Osteoblast (primary cell): ENCODE data around the gene USP3. TPM values are rescaled to one million over a fixed set of nuclear protein-coding genes. Genes with fewer than 3 reads are reported as not detected.

Experiments
- DNase-seq: peaks from one replicate; pipeline ENCODE4 v3.0.0; 2011; ENCODE audit warnings: low spot score, mixed read lengths; ENCODE audit not compliant: insufficient read length; ENCODE audit errors: missing footprints
- H2AFZ ChIP-seq: 2 replicates; pipeline ENCODE4 v1.6.0; 2011; ENCODE audit warnings: mild to moderate bottlenecking, low read length
- H3K27ac ChIP-seq: 2 replicates; pipeline ENCODE4 v1.5.1; 2011; ENCODE audit warnings: mild to moderate bottlenecking, low read depth, low read length, moderate library complexity
- H3K27me3 ChIP-seq: 2 replicates; pipeline ENCODE4 v1.6.0; 2012; ENCODE audit warnings: mild to moderate bottlenecking, control low read depth, inconsistent platforms, low read length, moderate library complexity; ENCODE audit not compliant: insufficient read depth
- H3K36me3 ChIP-seq: 2 replicates; pipeline ENCODE4 v1.5.1; 2011; ENCODE audit warnings: mild to moderate bottlenecking, low read length, control low read depth, moderate library complexity; ENCODE audit not compliant: insufficient read depth
- H3K4me1 ChIP-seq: 2 replicates; pipeline ENCODE4 v1.5.1; 2011; ENCODE audit warnings: mild to moderate bottlenecking, low read length, control low read depth, moderate library complexity; ENCODE audit not compliant: insufficient read depth
- H3K4me2 ChIP-seq: 2 replicates; pipeline ENCODE4 v1.6.0; 2011; ENCODE audit warnings: mild to moderate bottlenecking, low read length; ENCODE audit not compliant: insufficient read depth
- H3K4me3 ChIP-seq: fragments of 200-600 bp; sonication (generic); 3 replicates; pipeline ENCODE4 v1.5.1; 2012; ENCODE audit warnings: mild to moderate bottlenecking, low read length, inconsistent platforms; ENCODE audit not compliant: insufficient read depth
- H3K79me2 ChIP-seq: 2 replicates; pipeline ENCODE4 v1.6.0; 2012; ENCODE audit warnings: mild to moderate bottlenecking, low read length, control low read depth, inconsistent platforms; ENCODE audit not compliant: insufficient read depth
- H3K9me3 ChIP-seq: 2 replicates; pipeline ENCODE4 v1.5.1; 2011; ENCODE audit warnings: low read depth, low read length, control low read depth
- H4K20me1 ChIP-seq: 2 replicates; pipeline ENCODE4 v1.6.0; 2012; ENCODE audit warnings: mild to moderate bottlenecking, low read length, control low read depth; ENCODE audit not compliant: insufficient read depth
- total RNA-seq: library from RNA; depleted of rRNA; stranded (reverse); fragments of >200 nt; gene quantifications from 2 replicates; pipeline ENCODE4 v1.2.3, GENCODE V29; 2012
- TF ChIP-seq, protein P1 (sequence below): IDR thresholded peaks from 2 replicates; pipeline ENCODE4 v1.5.1; 2011; ENCODE audit warnings: mild to moderate bottlenecking, low read depth, low read length, moderate library complexity; ENCODE audit errors: extremely low read depth

USP3 gene
- total RNA-seq, 1 donor: 60.1 TPM

DNA sequence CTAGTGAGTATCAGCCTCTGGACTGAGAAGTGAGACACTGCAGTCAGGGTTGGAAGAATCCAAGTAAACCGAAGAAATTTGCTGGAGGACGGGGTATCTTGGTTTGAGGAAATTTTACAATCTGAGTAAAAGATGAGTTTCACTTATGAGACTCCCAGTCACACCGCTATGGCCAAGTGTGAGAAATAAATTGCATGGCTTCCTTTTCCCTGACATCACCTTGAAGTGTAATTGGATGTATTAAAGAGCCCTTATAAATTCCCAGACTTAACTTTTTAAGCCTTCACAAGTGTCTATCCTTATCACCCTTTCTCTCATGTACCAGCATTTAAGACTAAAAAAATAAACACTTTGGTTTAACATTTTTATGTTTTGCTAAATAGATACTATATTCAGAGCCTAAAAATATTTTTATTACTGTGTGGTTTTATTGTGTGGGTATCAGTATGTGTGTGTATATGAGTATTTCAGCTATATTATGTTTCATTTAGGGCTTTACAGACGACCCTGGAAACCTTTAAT, 23.8 kb downstream of the USP3 start:
- H3K79me2 ChIP-seq: peaks cover 98% of the 10 kb centered on the region
- no peaks in the 10 kb centered on the region for H3K36me3 ChIP-seq
- peaks cover 13% of the 10 kb centered on the region for H3K4me1 ChIP-seq
- H4K20me1 ChIP-seq: peaks cover 49% of the 10 kb centered on the region
- no peaks in the 10 kb centered on the region for H3K9me3 ChIP-seq
- no peak overlapping the region for H3K27ac ChIP-seq
- no peak overlapping the region for H3K4me3 ChIP-seq
- no peak for DNase-seq
- no peak overlapping the region for H3K4me2 ChIP-seq
- no peaks in the 10 kb centered on the region for H3K27me3 ChIP-seq
- no peak overlapping the region for H2AFZ ChIP-seq
- TF ChIP-seq, protein P1, sequence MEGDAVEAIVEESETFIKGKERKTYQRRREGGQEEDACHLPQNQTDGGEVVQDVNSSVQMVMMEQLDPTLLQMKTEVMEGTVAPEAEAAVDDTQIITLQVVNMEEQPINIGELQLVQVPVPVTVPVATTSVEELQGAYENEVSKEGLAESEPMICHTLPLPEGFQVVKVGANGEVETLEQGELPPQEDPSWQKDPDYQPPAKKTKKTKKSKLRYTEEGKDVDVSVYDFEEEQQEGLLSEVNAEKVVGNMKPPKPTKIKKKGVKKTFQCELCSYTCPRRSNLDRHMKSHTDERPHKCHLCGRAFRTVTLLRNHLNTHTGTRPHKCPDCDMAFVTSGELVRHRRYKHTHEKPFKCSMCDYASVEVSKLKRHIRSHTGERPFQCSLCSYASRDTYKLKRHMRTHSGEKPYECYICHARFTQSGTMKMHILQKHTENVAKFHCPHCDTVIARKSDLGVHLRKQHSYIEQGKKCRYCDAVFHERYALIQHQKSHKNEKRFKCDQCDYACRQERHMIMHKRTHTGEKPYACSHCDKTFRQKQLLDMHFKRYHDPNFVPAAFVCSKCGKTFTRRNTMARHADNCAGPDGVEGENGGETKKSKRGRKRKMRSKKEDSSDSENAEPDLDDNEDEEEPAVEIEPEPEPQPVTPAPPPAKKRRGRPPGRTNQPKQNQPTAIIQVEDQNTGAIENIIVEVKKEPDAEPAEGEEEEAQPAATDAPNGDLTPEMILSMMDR: no peak

DNA sequence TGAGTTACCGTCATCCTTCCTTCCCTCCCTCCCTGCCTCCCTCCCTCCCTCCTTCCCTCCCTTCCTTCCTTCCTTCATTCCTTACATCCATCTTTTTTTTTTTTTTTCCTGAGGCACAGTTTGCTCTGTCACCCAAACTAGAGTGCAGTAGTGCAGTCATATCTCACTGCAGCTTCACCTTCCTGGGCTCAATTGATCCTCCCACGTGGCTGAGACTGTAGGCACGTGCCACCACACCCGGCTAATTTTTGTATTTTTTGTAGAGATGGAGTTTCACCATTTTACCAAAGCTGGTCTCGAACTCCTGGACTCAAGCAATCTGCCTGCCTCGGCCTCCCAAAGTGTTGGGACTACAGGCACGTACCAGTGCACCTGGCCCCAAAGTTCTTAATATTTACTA, 25.8 kb downstream of the USP3 start:
- H3K27me3 ChIP-seq: no peaks in the 10 kb centered on the region
- no peaks in the 10 kb centered on the region for H3K9me3 ChIP-seq
- H3K36me3 ChIP-seq: no peaks in the 10 kb centered on the region
- TF ChIP-seq, protein P1: no peak
- no peak overlapping the region for H3K27ac ChIP-seq
- no peak overlapping the region for H3K4me2 ChIP-seq
- no peak overlapping the region for H3K4me3 ChIP-seq
- H2AFZ ChIP-seq: no peak overlapping the region
- H3K4me1 ChIP-seq: peaks cover 7% of the 10 kb centered on the region
- H3K79me2 ChIP-seq: peaks cover 97% of the 10 kb centered on the region
- DNase-seq: no peak
- H4K20me1 ChIP-seq: peaks cover 30% of the 10 kb centered on the region

DNA sequence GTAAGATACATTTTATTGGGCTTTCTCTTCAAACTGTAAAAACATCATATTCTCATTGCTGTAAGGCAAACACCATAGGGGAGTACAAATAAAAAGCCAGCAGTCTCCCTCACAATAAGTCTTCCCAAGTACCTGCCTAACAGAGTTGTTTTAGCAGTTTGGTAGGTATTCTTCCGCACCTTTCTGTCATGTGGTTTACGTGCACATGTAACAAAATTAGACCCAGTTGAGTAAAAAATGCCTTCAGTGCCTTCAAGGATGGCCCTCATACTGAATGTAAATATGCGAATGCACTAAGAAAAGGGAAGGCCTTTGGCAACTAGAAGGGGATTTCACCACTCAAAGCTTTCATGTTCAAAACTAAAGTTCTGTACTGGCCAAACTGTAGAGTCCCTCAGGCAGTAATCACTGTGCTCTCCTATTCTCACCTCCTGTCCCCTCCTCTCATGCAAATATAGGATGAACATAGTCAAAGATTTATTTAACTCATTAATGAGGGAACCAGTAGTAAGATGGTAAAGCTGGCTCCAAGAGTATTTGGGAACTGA, 26.4 kb downstream of the USP3 start:
- no peak overlapping the region for H3K27ac ChIP-seq
- no peaks in the 10 kb centered on the region for H3K36me3 ChIP-seq
- peaks cover 7% of the 10 kb centered on the region for H3K4me1 ChIP-seq
- no peak for DNase-seq
- no peaks in the 10 kb centered on the region for H3K27me3 ChIP-seq
- H4K20me1 ChIP-seq: peaks cover 28% of the 10 kb centered on the region
- TF ChIP-seq, protein P1: no peak
- no peak overlapping the region for H3K4me2 ChIP-seq
- H3K9me3 ChIP-seq: no peaks in the 10 kb centered on the region
- H2AFZ ChIP-seq: no peak overlapping the region
- H3K79me2 ChIP-seq: peaks cover 97% of the 10 kb centered on the region
- no peak overlapping the region for H3K4me3 ChIP-seq

DNA sequence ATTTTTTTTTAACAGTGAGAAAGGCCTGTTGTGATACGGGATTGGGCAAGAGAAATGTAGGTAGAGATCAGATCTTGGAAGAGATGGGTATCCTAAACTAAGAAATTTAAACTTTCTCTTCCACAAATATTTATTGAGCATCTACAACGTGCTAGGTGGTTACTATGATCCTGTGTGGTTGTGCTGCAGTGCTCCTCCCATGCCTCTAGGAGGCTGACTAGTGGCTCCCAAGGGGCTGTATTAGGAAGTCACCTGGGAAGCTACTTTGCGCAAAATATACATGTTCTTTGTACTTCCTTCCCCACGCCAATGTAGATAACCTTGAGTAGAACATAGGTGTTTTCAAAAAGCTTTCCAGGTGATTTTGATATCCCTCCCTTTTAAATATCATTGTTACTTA, 27.2 kb downstream of the USP3 start:
- H3K4me1 ChIP-seq: peaks cover 1% of the 10 kb centered on the region
- no peak overlapping the region for H3K27ac ChIP-seq
- H3K9me3 ChIP-seq: no peaks in the 10 kb centered on the region
- TF ChIP-seq, protein P1: peak; percentile 25
- H3K36me3 ChIP-seq: no peaks in the 10 kb centered on the region
- peaks cover 95% of the 10 kb centered on the region for H3K79me2 ChIP-seq
- DNase-seq: no peak
- H3K27me3 ChIP-seq: no peaks in the 10 kb centered on the region
- H3K4me3 ChIP-seq: no peak overlapping the region
- peaks cover 22% of the 10 kb centered on the region for H4K20me1 ChIP-seq
- no peak overlapping the region for H3K4me2 ChIP-seq
- H2AFZ ChIP-seq: no peak overlapping the region
